Measurements from ENCODE around the gene METTL26.

DNA sequence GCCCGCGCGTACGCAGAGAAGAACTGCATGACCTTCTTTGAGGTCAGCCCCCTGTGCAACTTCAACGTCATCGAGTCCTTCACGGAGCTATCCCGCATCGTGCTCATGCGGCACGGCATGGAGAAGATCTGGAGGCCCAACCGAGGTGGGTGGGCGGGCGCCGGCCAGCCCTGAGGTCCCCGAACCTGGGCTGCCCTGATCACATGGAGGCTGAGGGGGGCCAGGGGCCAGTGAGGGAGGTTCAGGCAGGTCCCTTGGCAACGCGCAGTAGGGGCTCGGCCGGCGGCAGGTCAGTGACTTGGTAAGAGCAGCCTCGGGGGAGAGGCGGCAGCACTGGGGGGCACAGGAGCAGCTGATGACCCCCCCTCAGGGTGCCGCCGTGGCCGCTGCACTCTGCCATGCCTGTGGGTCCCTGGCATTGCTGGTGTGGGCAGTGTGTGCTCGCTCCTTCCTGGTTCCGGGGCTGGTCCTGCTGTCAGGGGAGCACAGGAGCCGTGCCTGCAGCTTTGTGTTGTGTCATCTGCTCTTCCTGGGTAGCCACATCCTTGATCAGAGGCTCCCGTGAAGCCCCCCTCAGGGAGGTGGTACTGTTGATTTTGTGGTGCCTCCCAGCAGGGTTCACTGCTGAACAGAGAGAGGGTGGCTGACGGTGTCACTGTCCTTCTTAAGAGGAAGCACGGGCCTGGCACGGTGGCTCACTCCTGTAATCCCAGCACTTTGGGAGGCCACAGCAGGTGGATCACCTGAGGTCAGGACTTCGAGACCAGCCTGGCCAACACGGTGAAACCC is 9.9 kb downstream of the METTL26 start:
- TF ChIP-seq, protein P1, sequence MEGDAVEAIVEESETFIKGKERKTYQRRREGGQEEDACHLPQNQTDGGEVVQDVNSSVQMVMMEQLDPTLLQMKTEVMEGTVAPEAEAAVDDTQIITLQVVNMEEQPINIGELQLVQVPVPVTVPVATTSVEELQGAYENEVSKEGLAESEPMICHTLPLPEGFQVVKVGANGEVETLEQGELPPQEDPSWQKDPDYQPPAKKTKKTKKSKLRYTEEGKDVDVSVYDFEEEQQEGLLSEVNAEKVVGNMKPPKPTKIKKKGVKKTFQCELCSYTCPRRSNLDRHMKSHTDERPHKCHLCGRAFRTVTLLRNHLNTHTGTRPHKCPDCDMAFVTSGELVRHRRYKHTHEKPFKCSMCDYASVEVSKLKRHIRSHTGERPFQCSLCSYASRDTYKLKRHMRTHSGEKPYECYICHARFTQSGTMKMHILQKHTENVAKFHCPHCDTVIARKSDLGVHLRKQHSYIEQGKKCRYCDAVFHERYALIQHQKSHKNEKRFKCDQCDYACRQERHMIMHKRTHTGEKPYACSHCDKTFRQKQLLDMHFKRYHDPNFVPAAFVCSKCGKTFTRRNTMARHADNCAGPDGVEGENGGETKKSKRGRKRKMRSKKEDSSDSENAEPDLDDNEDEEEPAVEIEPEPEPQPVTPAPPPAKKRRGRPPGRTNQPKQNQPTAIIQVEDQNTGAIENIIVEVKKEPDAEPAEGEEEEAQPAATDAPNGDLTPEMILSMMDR (IDR thresholded peaks at IDR 0.05), result no peak
- TF ChIP-seq POLR2AphosphoS5 (IDR thresholded peaks at IDR 0.05), result no peak

Measured in breast epithelium (tissue), 3 donors.